Activated CD4-positive, alpha-beta memory T cell treated with anti-CD3 and anti-CD28 coated beads, Interleukin-2, amount 10 ng/mL, durations not matched to agents 7 days and 5 days (primary cell): Measurements from ENCODE around the gene OR51B2. TPM values are rescaled to one million over a fixed set of nuclear protein-coding genes. Genes with fewer than 3 reads are reported as not detected.
"Not testable (repeated sequence)": the region's sequence is repeated elsewhere in the genome, so short reads cannot be mapped to it uniquely, and the experiment has no call there.

Experiments
- CTCF ChIA-PET: fragments of 350-600 bp; sonication (Branson Sonifier 250); formaldehyde crosslinking; loops from one replicate; lab custom pipeline; 2021; ENCODE audit warnings: antibody characterized with exemption, inconsistent platforms; lab: Charles Lee
- POLR2A ChIA-PET: fragments of 350-600 bp; sonication (Branson Sonifier 250); formaldehyde crosslinking; loops from one replicate; lab custom pipeline; 2021; ENCODE audit warnings: antibody characterized with exemption; lab: Charles Lee
- DNase-seq: peaks from one replicate; pipeline ENCODE4 v3.0.0-alpha.2; 2020
- H3K27ac Mint-ChIP-seq: one replicate; pipeline ENCODE4 v1.8.0; 2021; ENCODE audit warnings: mild to moderate bottlenecking, mixed read lengths
- H3K27me3 Mint-ChIP-seq: one replicate; pipeline ENCODE4 v1.8.0; 2021; ENCODE audit warnings: mixed read lengths
- H3K36me3 Mint-ChIP-seq: one replicate; pipeline ENCODE4 v1.8.0; 2021; ENCODE audit warnings: low read depth, mixed read lengths
- H3K4me1 Mint-ChIP-seq: one replicate; pipeline ENCODE4 v1.8.0; 2021; ENCODE audit warnings: mixed read lengths
- H3K4me3 Mint-ChIP-seq: one replicate; pipeline ENCODE4 v1.8.0; 2021; ENCODE audit warnings: mild to moderate bottlenecking, mixed read lengths
- H3K9me3 Mint-ChIP-seq: one replicate; pipeline ENCODE4 v1.8.0; 2021; ENCODE audit warnings: mixed read lengths
- total RNA-seq, 2 experiments: library from RNA; stranded (reverse); gene quantifications; one replicate each; pipeline ENCODE4 v1.2.3, GENCODE V29; 2021

Gene OR51B2
- total RNA-seq, 2 experiments from 2014 or later, result not detected

- H3K36me3 Mint-ChIP-seq, result no peaks in the 10 kb centered on the region
- no peaks in the 10 kb centered on the region for H3K27me3 Mint-ChIP-seq
- H3K4me3 Mint-ChIP-seq, result no peak overlapping the region
- no peak overlapping the region for H3K27ac Mint-ChIP-seq
- DNase-seq, result no peak
- no peaks in the 10 kb centered on the region for H3K9me3 Mint-ChIP-seq
- CTCF ChIA-PET, result no interaction called here
- POLR2A ChIA-PET, result no interaction called here
- no peaks in the 10 kb centered on the region for H3K4me1 Mint-ChIP-seq
Observed at GRCh38 chr11:5345831-5346230, 21.7 kb upstream of the OR51B2 start.

- Mint-ChIP-seq H3K9me3 (no peaks in the 10 kb centered on the region), H3K4me1 (no peaks in the 10 kb centered on the region), H3K27ac (no peak within 1 kb of the TSS), H3K36me3 (no peaks in the 10 kb centered on the region), H3K4me3 (no peak within 1 kb of the TSS), H3K27me3 (no peaks in the 10 kb centered on the region)
- CTCF ChIA-PET, result no interaction called here
- POLR2A ChIA-PET, result no interaction called here
- no peak for DNase-seq
Observed at GRCh38 chr11:5343474-5344335, 19.6 kb upstream of the OR51B2 start, which contains the start of gene OR51B5. OR51B5 (minus strand) TSS chr11:5343524; CDS start chr11:5343524, 0 bp downstream.

- ChIA-PET POLR2A (no interaction called here), CTCF (no interaction called here)
- H3K4me1 Mint-ChIP-seq, result no peaks in the 10 kb centered on the region
- no peak overlapping the region for H3K27ac Mint-ChIP-seq
- no peak overlapping the region for H3K4me3 Mint-ChIP-seq
- H3K27me3 Mint-ChIP-seq, result no peaks in the 10 kb centered on the region
- DNase-seq, result no peak
- H3K36me3 Mint-ChIP-seq, result no peaks in the 10 kb centered on the region
- H3K9me3 Mint-ChIP-seq, result no peaks in the 10 kb centered on the region
Observed at GRCh38 chr11:5339771-5340322, 15.8 kb upstream of the OR51B2 start.

- H3K4me3 Mint-ChIP-seq, H3K36me3 Mint-ChIP-seq, CTCF ChIA-PET, H3K4me1 Mint-ChIP-seq, H3K27me3 Mint-ChIP-seq, H3K27ac Mint-ChIP-seq, POLR2A ChIA-PET, DNase-seq, H3K9me3 Mint-ChIP-seq: not testable (repeated sequence)
Observed at GRCh38 chr11:5337253-5337652, 13.2 kb upstream of the OR51B2 start.

- POLR2A ChIA-PET, result no interaction called here
- Mint-ChIP-seq H3K9me3 (no peaks in the 10 kb centered on the region), H3K4me1 (no peaks in the 10 kb centered on the region), H3K27ac (no peak overlapping the region), H3K36me3 (no peaks in the 10 kb centered on the region), H3K27me3 (no peaks in the 10 kb centered on the region), H3K4me3 (no peak overlapping the region)
- DNase-seq, result no peak
- CTCF ChIA-PET, result no interaction called here
Observed at GRCh38 chr11:5336331-5336730, 12.2 kb upstream of the OR51B2 start.

- Mint-ChIP-seq H3K4me3 (no peak overlapping the region), H3K27ac (no peak overlapping the region), H3K9me3 (no peaks in the 10 kb centered on the region), H3K27me3 (no peaks in the 10 kb centered on the region), H3K36me3 (no peaks in the 10 kb centered on the region), H3K4me1 (no peaks in the 10 kb centered on the region)
- DNase-seq, result no peak
- ChIA-PET CTCF (no interaction called here), POLR2A (no interaction called here)
Observed at GRCh38 chr11:5335170-5335569, 11.1 kb upstream of the OR51B2 start.

- no peak for DNase-seq
- Mint-ChIP-seq H3K4me3 (no peak overlapping the region), H3K4me1 (no peaks in the 10 kb centered on the region), H3K27me3 (no peaks in the 10 kb centered on the region), H3K27ac (no peak overlapping the region), H3K36me3 (no peaks in the 10 kb centered on the region), H3K9me3 (no peaks in the 10 kb centered on the region)
- ChIA-PET CTCF (no interaction called here), POLR2A (no interaction called here)
Observed at GRCh38 chr11:5317292-5317691, 6.8 kb downstream of the OR51B2 start.

GRCh38 chr11:5313326-5314023 is 10.6 kb downstream of the OR51B2 start:
- H3K27me3 Mint-ChIP-seq, H3K4me3 Mint-ChIP-seq, H3K27ac Mint-ChIP-seq, H3K9me3 Mint-ChIP-seq, DNase-seq, POLR2A ChIA-PET, H3K4me1 Mint-ChIP-seq, CTCF ChIA-PET, H3K36me3 Mint-ChIP-seq: not testable (repeated sequence)

GRCh38 chr11:5310423-5310822 is 13.7 kb downstream of the OR51B2 start:
- Mint-ChIP-seq H3K4me1 (no peaks in the 10 kb centered on the region), H3K36me3 (no peaks in the 10 kb centered on the region)

GRCh38 chr11:5307256-5308019 is 16.7 kb downstream of the OR51B2 start:
- DNase-seq, result no peak
- Mint-ChIP-seq H3K9me3 (no peaks in the 10 kb centered on the region), H3K4me3 (no peak overlapping the region), H3K36me3 (no peaks in the 10 kb centered on the region), H3K27ac (no peak overlapping the region), H3K4me1 (no peaks in the 10 kb centered on the region), H3K27me3 (no peaks in the 10 kb centered on the region)
- ChIA-PET POLR2A (no interaction called here), CTCF (no interaction called here)

More at GRCh38 chr11:5310423-5310822, 13.7 kb downstream of the OR51B2 start:
- no peak for DNase-seq
- ChIA-PET POLR2A (no interaction called here), CTCF (no interaction called here)
- no peak overlapping the region for H3K27ac Mint-ChIP-seq
- H3K4me3 Mint-ChIP-seq, result no peak overlapping the region
- no peaks in the 10 kb centered on the region for H3K9me3 Mint-ChIP-seq
- H3K27me3 Mint-ChIP-seq, result no peaks in the 10 kb centered on the region

GRCh38 chr11:5304046-5304445 is 20.1 kb downstream of the OR51B2 start:
- no peak for DNase-seq
- Mint-ChIP-seq H3K36me3 (no peaks in the 10 kb centered on the region), H3K4me1 (no peaks in the 10 kb centered on the region), H3K9me3 (no peaks in the 10 kb centered on the region), H3K4me3 (no peak overlapping the region), H3K27me3 (no peaks in the 10 kb centered on the region), H3K27ac (no peak overlapping the region)
- POLR2A ChIA-PET, result no interaction called here
- CTCF ChIA-PET, result no interaction called here

- DNase-seq, result no peak
- ChIA-PET POLR2A (no interaction called here), CTCF (no interaction called here)
- H3K27ac Mint-ChIP-seq, result no peak overlapping the region
- no peaks in the 10 kb centered on the region for H3K36me3 Mint-ChIP-seq
- no peaks in the 10 kb centered on the region for H3K27me3 Mint-ChIP-seq
- no peaks in the 10 kb centered on the region for H3K4me1 Mint-ChIP-seq
- no peak overlapping the region for H3K4me3 Mint-ChIP-seq
- no peaks in the 10 kb centered on the region for H3K9me3 Mint-ChIP-seq
Observed at GRCh38 chr11:5303626-5304025, 20.5 kb downstream of the OR51B2 start.

GRCh38 chr11:5301846-5302245 is 22.3 kb downstream of the OR51B2 start, which contains the start of gene OR51B4:
OR51B4 (minus strand) TSS chr11:5301946; CDS start chr11:5301946, 0 bp downstream.
- peaks cover 3% of the 10 kb centered on the region for H3K27me3 Mint-ChIP-seq
- no peaks in the 10 kb centered on the region for H3K36me3 Mint-ChIP-seq
- ChIA-PET CTCF (no interaction called here), POLR2A (no interaction called here)
- DNase-seq, result no peak
- H3K27ac Mint-ChIP-seq, result no peak within 1 kb of the TSS
- no peak within 1 kb of the TSS for H3K4me3 Mint-ChIP-seq
- H3K9me3 Mint-ChIP-seq, result no peaks in the 10 kb centered on the region
- H3K4me1 Mint-ChIP-seq, result no peaks in the 10 kb centered on the region
